Progenitor cell of endocrine pancreas (in vitro differentiated cells): ENCODE results near the gene OSER1. TPM values are rescaled to one million over a fixed set of nuclear protein-coding genes. Genes with fewer than 3 reads are reported as not detected.

Experiments used
- DNase-seq: peaks from one replicate; pipeline ENCODE4 v3.0.0; 2021; ENCODE audit warnings: low spot score; ENCODE audit not compliant: unreplicated experiment
- H3K27ac Mint-ChIP-seq: 2 replicates; pipeline ENCODE4 v1.8.0; 2021; ENCODE audit warnings: mild to moderate bottlenecking, moderate library complexity, mixed read lengths
- H3K27me3 Mint-ChIP-seq: 2 replicates; pipeline ENCODE4 v1.8.0; 2021; ENCODE audit warnings: mixed read lengths
- H3K36me3 Mint-ChIP-seq: 2 replicates; pipeline ENCODE4 v1.8.0; 2022; ENCODE audit warnings: mixed read lengths; ENCODE audit not compliant: insufficient read depth
- H3K4me1 Mint-ChIP-seq: 2 replicates; pipeline ENCODE4 v1.8.0; 2021; ENCODE audit warnings: low read depth, mixed read lengths
- H3K4me3 Mint-ChIP-seq: 2 replicates; pipeline ENCODE4 v1.8.0; 2021; ENCODE audit warnings: low read depth, mild to moderate bottlenecking, moderate library complexity, mixed read lengths
- H3K9me3 Mint-ChIP-seq: 2 replicates; pipeline ENCODE4 v1.8.0; 2021; ENCODE audit warnings: low read depth, mixed read lengths
- CTCF ChIP-seq: fragments of 200-600 bp; sonication (generic); IDR thresholded peaks from one replicate; pipeline ENCODE4 v1.5.0; 2021; ENCODE audit warnings: antibody characterized with exemption, mild to moderate bottlenecking; ENCODE audit not compliant: unreplicated experiment
- total RNA-seq: library from RNA; stranded (reverse); gene quantifications from 2 replicates; pipeline ENCODE4 v1.2.1, GENCODE V29; 2021

OSER1 gene
- total RNA-seq, 1 donor from 2014 or later = 35.0 TPM

DNA sequence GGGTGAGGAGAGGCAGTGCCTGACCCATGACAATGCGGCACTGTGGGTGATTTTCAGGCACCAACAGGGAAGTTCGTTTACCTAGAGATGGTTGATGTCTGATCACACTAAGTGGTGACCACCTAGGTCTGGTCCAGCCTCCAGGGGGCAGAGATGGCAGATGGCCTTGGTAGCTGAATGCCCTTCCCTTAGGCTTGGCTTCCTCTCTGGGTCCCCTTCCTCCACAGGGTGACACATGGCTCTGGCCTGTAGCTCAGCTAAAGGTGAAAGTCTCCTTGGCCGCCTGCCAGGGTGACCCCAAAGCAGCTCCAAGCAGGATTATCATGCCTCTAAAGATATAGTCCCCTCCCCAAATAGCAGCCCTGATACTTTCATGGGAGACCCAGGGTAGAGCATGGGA, 43.0 kb upstream of the OSER1 start:
- H3K27me3 Mint-ChIP-seq = peaks cover 4% of the 10 kb centered on the region
- DNase-seq = no peak
- H3K4me1 Mint-ChIP-seq = no peaks in the 10 kb centered on the region
- no peak overlapping the region for H3K27ac Mint-ChIP-seq
- no peaks in the 10 kb centered on the region for H3K36me3 Mint-ChIP-seq
- no peaks in the 10 kb centered on the region for H3K9me3 Mint-ChIP-seq
- H3K4me3 Mint-ChIP-seq = no peak overlapping the region
- no peak for TF ChIP-seq CTCF

GRCh38 chr20:44251284-44251683, 40.7 kb upstream of the OSER1 start:
- peaks cover 19% of the 10 kb centered on the region for H3K27me3 Mint-ChIP-seq
- H3K4me1 Mint-ChIP-seq = peaks cover 4% of the 10 kb centered on the region
- no peak overlapping the region for H3K27ac Mint-ChIP-seq
- DNase-seq = no peak
- H3K36me3 Mint-ChIP-seq = no peaks in the 10 kb centered on the region
- TF ChIP-seq CTCF = no peak
- no peaks in the 10 kb centered on the region for H3K9me3 Mint-ChIP-seq
- no peak overlapping the region for H3K4me3 Mint-ChIP-seq

- Mint-ChIP-seq H3K4me1 (peaks cover 4% of the 10 kb centered on the region), H3K36me3 (no peaks in the 10 kb centered on the region), H3K9me3 (no peaks in the 10 kb centered on the region), H3K27ac (no peak overlapping the region), H3K27me3 (peaks cover 40% of the 10 kb centered on the region), H3K4me3 (no peak overlapping the region)
- DNase-seq = no peak
- TF ChIP-seq CTCF = no peak
Observed at GRCh38 chr20:44248410-44248759, 37.8 kb upstream of the OSER1 start.

- H3K4me3 Mint-ChIP-seq = no peak overlapping the region
- H3K27me3 Mint-ChIP-seq = peaks cover 37% of the 10 kb centered on the region
- H3K9me3 Mint-ChIP-seq = no peaks in the 10 kb centered on the region
- no peaks in the 10 kb centered on the region for H3K36me3 Mint-ChIP-seq
- H3K27ac Mint-ChIP-seq = no peak overlapping the region
- peak; percentile 82 for DNase-seq
- H3K4me1 Mint-ChIP-seq = peaks cover 4% of the 10 kb centered on the region
- TF ChIP-seq CTCF = peak; percentile 88
Observed at GRCh38 chr20:44247586-44248409, 37.2 kb upstream of the OSER1 start.

DNA sequence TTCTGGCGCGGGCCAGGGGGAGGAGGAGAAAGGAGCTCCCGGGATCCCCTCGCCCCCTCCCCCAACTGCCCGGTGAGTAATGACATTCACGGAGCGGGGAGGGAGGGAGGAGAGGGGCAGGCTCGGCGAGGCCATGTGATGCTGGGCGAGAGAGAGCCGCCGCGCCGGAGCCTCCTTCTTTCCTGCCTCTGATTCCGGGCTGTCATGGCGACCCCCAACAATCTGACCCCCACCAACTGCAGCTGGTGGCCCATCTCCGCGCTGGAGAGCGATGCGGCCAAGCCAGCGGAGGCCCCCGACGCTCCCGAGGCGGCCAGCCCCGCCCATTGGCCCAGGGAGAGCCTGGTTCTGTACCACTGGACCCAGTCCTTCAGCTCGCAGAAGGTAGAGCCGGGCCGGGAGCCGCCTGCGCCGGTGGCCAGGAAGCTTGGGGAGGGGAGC, 36.6 kb upstream of the OSER1 start, which contains the start of gene GDAP1L1:
TSS of gene GDAP1L1 (plus strand) at position 178 of the 441 bp plus-strand sequence. CDS start at position 205, 27 bp downstream.
- Mint-ChIP-seq H3K27ac (no peak within 1 kb of the TSS), H3K36me3 (no peaks in the 10 kb centered on the region), H3K4me1 (peaks cover 4% of the 10 kb centered on the region), H3K27me3 (peaks cover 36% of the 10 kb centered on the region), H3K4me3 (peak within 1 kb of the TSS; percentile 43), H3K9me3 (no peaks in the 10 kb centered on the region)
- TF ChIP-seq CTCF = no peak
- peak; percentile 38 for DNase-seq
